ENCODE data around the gene TMEM132C. TPM values are rescaled to one million over a fixed set of nuclear protein-coding genes. Genes with fewer than 3 reads are reported as not detected.

Gene TMEM132C
- total and polyA plus RNA-seq, 2 of the 8 experiments (the other 6 are each of a cell fraction or from before 2014, with no cell fraction given), result 0.23 to 0.76 TPM

DNA sequence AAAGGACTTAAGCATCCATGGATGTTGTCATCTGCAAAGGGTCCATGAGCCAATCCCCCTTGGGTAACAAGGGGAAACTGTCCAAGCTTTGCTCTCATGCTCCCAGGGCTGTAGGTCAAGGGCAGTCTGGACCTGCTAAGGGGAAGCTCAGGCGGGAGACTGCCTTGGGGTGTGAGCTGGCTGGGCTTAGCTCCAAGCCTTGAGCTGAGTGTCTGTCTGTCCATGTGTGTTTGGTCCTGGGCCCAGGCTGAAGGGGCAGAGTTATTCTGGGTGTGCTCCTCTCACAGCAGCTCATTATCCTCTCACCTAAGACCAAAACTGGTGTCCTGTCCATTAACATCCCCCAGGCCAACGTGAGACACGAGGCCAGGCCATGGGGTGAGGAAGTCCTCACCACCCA, 282.0 kb downstream of the TMEM132C start:
- CTCF ChIA-PET (ENCODE audit: partially characterized antibody), result interaction anchor here (0.5 kb wide), 1 partner anchor 167 kb away, joined by 3 read pairs; no protein-coding TSS in a partner anchor
- H4K20me1 ChIP-seq (replicated peaks in 1 of 2; ENCODE audit: control insufficient read depth in 1 of 2, insufficient read depth in 2 of 2, low read length in 2 of 2), result no peaks in the 10 kb centered on the region

More for the DNA sequence above, 282.0 kb downstream of the TMEM132C start:
- DNase-seq (ENCODE audit: low read depth in 1 of 2, low spot score in 2 of 2) (no peak), FAIRE-seq (no peak)
- Histone ChIP-seq H3K18ac (ENCODE audit: extremely low read depth, low read length) (no peak overlapping the region), H3K79me1 (ENCODE audit: low read depth, low read length) (no peaks in the 10 kb centered on the region), H3K9ac (replicated peaks in 1 of 4; ENCODE audit: extremely low read depth in 1 of 4, low read depth in 3 of 4, low read length in 3 of 4) (no peak overlapping the region), H3K23ac (ENCODE audit: insufficient read length) (no peak overlapping the region), H4K8ac (ENCODE audit: extremely low read depth, insufficient read depth, low read length) (0 out of 2 replicates have a peak overlapping the region, but pooled peaks have one; percentile 11), H2BK15ac (ENCODE audit: low read length) (0 out of 2 replicates have a peak overlapping the region, but pooled peaks have one; percentile 74), H2BK12ac (ENCODE audit: low read depth, low read length) (no peak overlapping the region), H3K9me3 (ENCODE audit: insufficient read depth in 2 of 2, low read depth in 1 of 2, low read length in 1 of 2) (no peaks in the 10 kb centered on the region), H3K79me2 (ENCODE audit: control insufficient read depth in 1 of 2, insufficient read depth in 2 of 2, low read length in 2 of 2) (no peaks in the 10 kb centered on the region), H3K14ac (ENCODE audit: insufficient read length) (no peak overlapping the region), H4K5ac (ENCODE audit: insufficient read length, low read depth, low read length) (no peak overlapping the region), H3K27ac (ENCODE audit: low read depth, low read length) (no peak overlapping the region), H2AFZ (ENCODE audit: low read length) (no peak overlapping the region), H2BK5ac (ENCODE audit: low read depth, low read length) (no peak overlapping the region), H2AK5ac (ENCODE audit: low read depth, low read length) (no peak overlapping the region), H3K4me1 (replicated peaks in 1 of 4; ENCODE audit: control insufficient read depth in 3 of 4, insufficient read depth in 4 of 4, low read length in 3 of 4) (peaks cover 0 to 15% (median 8%) of the 10 kb centered on the region in 4 experiments; a peak in 6 of 7 replicates), H3K4ac (replicated peaks; ENCODE audit: insufficient read length, low read depth, low read length) (no peak overlapping the region), H2BK120ac (replicated peaks; ENCODE audit: low read depth, low read length) (no peak overlapping the region), H3K4me3 (ENCODE audit: extremely low read depth in 1 of 4, insufficient read depth in 2 of 4, low read depth in 3 of 4, low read length in 4 of 4) (no peak overlapping the region), H3K27me3 (replicated peaks in 1 of 4; ENCODE audit: control insufficient read depth in 3 of 4, extremely low read depth in 1 of 4, insufficient read depth in 3 of 4, low read length in 3 of 4) (peaks cover 0 to 9% (median 5%) of the 10 kb centered on the region in 4 experiments; a peak in 4 of 7 replicates), H4K91ac (replicated peaks; ENCODE audit: insufficient read length, low read length) (no peak overlapping the region), H3K4me2 (ENCODE audit: insufficient read depth in 1 of 2, low read depth in 2 of 2, low read length in 2 of 2) (no peak overlapping the region), H2BK20ac (ENCODE audit: low read length) (no peak overlapping the region), H3K36me3 (ENCODE audit: control insufficient read depth in 2 of 4, insufficient read depth in 4 of 4, low read length in 3 of 4) (no peaks in the 10 kb centered on the region), H3K56ac (replicated peaks; ENCODE audit: insufficient read length, low read depth, low read length) (no peak overlapping the region), H3K23me2 (ENCODE audit: low read depth, low read length) (no peaks in the 10 kb centered on the region)
- POLR2A ChIA-PET (ENCODE audit: partially characterized antibody), result no interaction called here
- TF ChIP-seq, protein P1, sequence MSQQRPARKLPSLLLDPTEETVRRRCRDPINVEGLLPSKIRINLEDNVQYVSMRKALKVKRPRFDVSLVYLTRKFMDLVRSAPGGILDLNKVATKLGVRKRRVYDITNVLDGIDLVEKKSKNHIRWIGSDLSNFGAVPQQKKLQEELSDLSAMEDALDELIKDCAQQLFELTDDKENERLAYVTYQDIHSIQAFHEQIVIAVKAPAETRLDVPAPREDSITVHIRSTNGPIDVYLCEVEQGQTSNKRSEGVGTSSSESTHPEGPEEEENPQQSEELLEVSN (IDR thresholded peaks at IDR 0.05), result peak; percentile 28; the same call in 1 of the 2 replicates
- TF ChIP-seq CHD2 (IDR thresholded peaks at IDR 0.05; ENCODE audit: low read length), result no peak
- WGBS, 2 experiments (ENCODE audit: extremely low coverage in 1 of 2, insufficient coverage in 1 of 2, insufficient read length in 1 of 2, insufficient replicate concordance in 2 of 2, low coverage in 1 of 2, low lambda C conversion rate in 2 of 2, missing lambda C conversion rate in 1 of 2), result 94% methylated on average over 3 of the region's 3 CpGs; no CpG with 5 or more reads in 1 of the 2 experiments
